ENCODE results near the gene FTL. TPM values are rescaled to one million over a fixed set of nuclear protein-coding genes. Genes with fewer than 3 reads are reported as not detected.

The FTL gene
- total RNA-seq, 4 donors from 2014 or later, result 2,478 to 4,094 (median 2,824) TPM

DNA sequence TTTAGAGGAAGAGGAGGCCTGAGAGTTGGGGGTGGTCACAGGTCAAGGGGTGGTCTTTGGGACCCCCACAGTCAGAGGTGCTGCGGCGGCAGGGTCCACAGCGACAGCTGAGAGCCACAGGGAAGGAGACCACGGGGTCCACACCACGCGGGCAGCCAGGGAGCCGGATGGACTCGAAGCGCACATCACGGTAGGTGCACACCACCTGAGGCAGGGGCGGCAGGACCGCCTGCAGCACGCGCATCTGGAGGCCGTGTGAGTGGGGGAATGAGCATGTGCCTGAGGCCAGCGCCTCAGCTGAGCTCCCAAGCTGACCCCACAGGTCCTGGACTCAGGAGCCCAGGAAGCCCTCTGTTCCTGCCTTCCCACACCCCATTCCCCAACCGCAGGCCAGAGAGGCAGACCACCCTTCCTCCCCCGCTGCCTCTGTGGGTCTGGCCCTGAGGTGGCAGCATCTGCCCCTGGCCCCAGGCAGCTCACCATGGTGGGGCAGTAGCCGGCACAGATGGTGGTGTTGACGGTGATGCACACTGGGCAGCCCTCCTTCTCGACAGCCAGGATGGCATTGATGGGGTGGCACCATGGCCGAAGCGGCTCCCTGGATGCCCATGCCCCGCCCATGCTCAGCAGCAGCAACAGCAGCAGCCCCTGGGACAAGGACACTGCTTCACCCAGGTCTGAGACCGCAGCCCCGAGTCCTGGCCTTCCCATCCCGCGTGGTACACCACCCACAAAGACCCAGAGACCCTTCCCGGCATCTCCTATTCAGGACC, 51.1 kb downstream of the FTL start:
- Histone ChIP-seq H3K27ac (no peak overlapping the region), H3K4me3 (no peak overlapping the region), H3K4me1 (peaks cover 0 to 27% (median 7%) of the 10 kb centered on the region in 3 donors), H3K27me3 (peaks cover 46% of the 10 kb centered on the region), H3K36me3 (peaks cover 0 to 51% of the 10 kb centered on the region in 2 donors), H3K9me3 (no peaks in the 10 kb centered on the region)
- WGBS, 2 donors (ENCODE audit: low coverage in 1 of 2), result 100% methylated on average over 1 of the region's 29 CpGs; no CpG with 5 or more reads in 1 of the 2 donors
- no peak for ATAC-seq
- no peak for TF ChIP-seq EP300 (IDR thresholded peaks at IDR 0.05)
- TF ChIP-seq POLR2A (IDR thresholded peaks at IDR 0.05), result no peak

Small RNA genes within 50 kb of the gene (small RNA-seq; reads per million reads assigned to genes)
- gene AC026803.1, result 0 reads per million in 4 donors
- 0 reads per million in 4 donors for gene MIR6798

Other genes starting within 250 kb of the FTL start
- 1 to 10 TPM in 2 of 4 donors, under 1 TPM in 2; 0.25 to 3.7 (median 1.3) TPM for gene MAMSTR, start 245.6 kb upstream of the FTL start, total RNA-seq
- 10 to 100 TPM in 3 of 4 donors, 1 to 10 TPM in 1; 9.8 to 16.4 (median 10.3) TPM for gene RASIP1, start 224.7 kb upstream of the FTL start, total RNA-seq
- under 1 TPM in 1 of 4 donors, not detected in 3; 0.27 TPM for gene IZUMO1, start 218.4 kb upstream of the FTL start, total RNA-seq
- 1 to 10 TPM in 3 of 4 donors, under 1 TPM in 1; 0.54 to 3.5 (median 2.6) TPM for gene FUT1, start 212.7 kb upstream of the FTL start, total RNA-seq
- gene FGF21, start 209.8 kb upstream of the FTL start, total RNA-seq, result not detected
- gene BCAT2, start 154.3 kb upstream of the FTL start, total RNA-seq, result 10 to 100 TPM; 46.6 to 77.8 (median 57.8) TPM
- gene HSD17B14, start 128.8 kb upstream of the FTL start, total RNA-seq, result 10 to 100 TPM in 2 of 4 donors, 1 to 10 TPM in 2; 5.3 to 12.5 (median 8.2) TPM
- gene PLEKHA4, start 96.7 kb upstream of the FTL start, total RNA-seq, result 10 to 100 TPM; 11.4 to 29.2 (median 18.1) TPM
- gene PPP1R15A, start 92.9 kb upstream of the FTL start, total RNA-seq, result 10 to 100 TPM; 53.9 to 70.0 (median 60.9) TPM
- gene TULP2, start 66.6 kb upstream of the FTL start, total RNA-seq, result 1 to 10 TPM in 1 of 4 donors, not detected in 3; 2.0 TPM
- gene NUCB1, start 65.0 kb upstream of the FTL start, total RNA-seq, result 100 to 1,000 TPM; 188 to 326 (median 279) TPM
- under 1 TPM in 1 of 4 donors, not detected in 3; 0.81 TPM for gene DHDH, start 31.6 kb upstream of the FTL start, total RNA-seq
- 10 to 100 TPM; 31.5 to 40.8 (median 34.8) TPM for gene BAX, start 10.4 kb upstream of the FTL start, total RNA-seq
- gene GYS1, start 28.0 kb downstream of the FTL start, total RNA-seq, result 10 to 100 TPM; 22.1 to 44.4 (median 38.5) TPM
- 10 to 100 TPM; 69.4 to 96.5 (median 84.2) TPM for gene RUVBL2, start 28.6 kb downstream of the FTL start, total RNA-seq
- not detected for gene LHB, start 51.8 kb downstream of the FTL start, total RNA-seq
- gene CGB3, start 59.0 kb downstream of the FTL start, total RNA-seq, result not detected
- gene CGB2, start 66.6 kb downstream of the FTL start, total RNA-seq, result not detected
- gene CGB1, start 71.6 kb downstream of the FTL start, total RNA-seq, result not detected
- not detected for gene CGB5, start 78.5 kb downstream of the FTL start, total RNA-seq
- gene CGB8, start 83.8 kb downstream of the FTL start, total RNA-seq, result not detected
- not detected for gene CGB7, start 92.4 kb downstream of the FTL start, total RNA-seq
- under 1 TPM in 1 of 4 donors, not detected in 3; 0.37 TPM for gene NTF4, start 99.5 kb downstream of the FTL start, total RNA-seq
- gene KCNA7, start 107.4 kb downstream of the FTL start, total RNA-seq, result not detected
- 100 to 1,000 TPM in 3 of 4 donors, 10 to 100 TPM in 1; 77.4 to 323 (median 192) TPM for gene SNRNP70, start 120.1 kb downstream of the FTL start, total RNA-seq
- 10 to 100 TPM in 3 of 4 donors, 1 to 10 TPM in 1; 6.5 to 19.8 (median 13.2) TPM for gene LIN7B, start 149.1 kb downstream of the FTL start, total RNA-seq
- gene C19orf73, start 153.8 kb downstream of the FTL start, total RNA-seq, result 1 to 10 TPM in 1 of 4 donors, not detected in 3; 1.8 TPM
- 1 to 10 TPM; 3.6 to 7.6 (median 5.0) TPM for gene PPFIA3, start 154.2 kb downstream of the FTL start, total RNA-seq
- 1 to 10 TPM; 1.1 to 3.9 (median 1.8) TPM for gene HRC, start 190.1 kb downstream of the FTL start, total RNA-seq
- 10 to 100 TPM; 16.3 to 38.5 (median 17.3) TPM for gene TRPM4, start 192.5 kb downstream of the FTL start, total RNA-seq